Neural cell (in vitro differentiated cells): ENCODE results near the gene NACC2.

ENCODE experiments used
- EZH2 ChIP-seq: fragments of 200-600, 300-800 bp; shearing (Covaris generic), sonication (generic); IDR thresholded peaks from 2 replicates; pipeline ENCODE4 v1.6.1; 2014; ENCODE audit warnings: antibody characterized with exemption, low read length, borderline replicate concordance, mild to moderate bottlenecking; ENCODE audit not compliant: insufficient read depth, poor library complexity, severe bottlenecking
- MXI1 ChIP-seq: fragments of 450-650 bp; conservative IDR thresholded peaks from 2 replicates; pipeline ENCODE4 v1.6.1; 2014; ENCODE audit warnings: antibody characterized with exemption, mild to moderate bottlenecking; ENCODE audit not compliant: poor library complexity, severe bottlenecking
- RAD21 ChIP-seq: fragments of 450-650 bp; conservative IDR thresholded peaks from 2 replicates; pipeline ENCODE4 v1.6.1; 2014; ENCODE audit warnings: antibody characterized with exemption, mild to moderate bottlenecking, moderate library complexity
- TAF1 ChIP-seq: IDR thresholded peaks from 2 replicates; pipeline ENCODE4 v1.6.1; 2012; ENCODE audit warnings: low read depth
- TF ChIP-seq, protein P1 (sequence below): IDR thresholded peaks from 2 replicates; pipeline ENCODE4 v1.6.1; 2012; ENCODE audit warnings: borderline replicate concordance
- TF ChIP-seq, protein P2 (sequence below): fragments of 450-650 bp; IDR thresholded peaks from 2 replicates; pipeline ENCODE4 v1.5.1; 2014; ENCODE audit warnings: antibody characterized with exemption, mild to moderate bottlenecking, moderate library complexity; ENCODE audit not compliant: poor library complexity, severe bottlenecking

DNA sequence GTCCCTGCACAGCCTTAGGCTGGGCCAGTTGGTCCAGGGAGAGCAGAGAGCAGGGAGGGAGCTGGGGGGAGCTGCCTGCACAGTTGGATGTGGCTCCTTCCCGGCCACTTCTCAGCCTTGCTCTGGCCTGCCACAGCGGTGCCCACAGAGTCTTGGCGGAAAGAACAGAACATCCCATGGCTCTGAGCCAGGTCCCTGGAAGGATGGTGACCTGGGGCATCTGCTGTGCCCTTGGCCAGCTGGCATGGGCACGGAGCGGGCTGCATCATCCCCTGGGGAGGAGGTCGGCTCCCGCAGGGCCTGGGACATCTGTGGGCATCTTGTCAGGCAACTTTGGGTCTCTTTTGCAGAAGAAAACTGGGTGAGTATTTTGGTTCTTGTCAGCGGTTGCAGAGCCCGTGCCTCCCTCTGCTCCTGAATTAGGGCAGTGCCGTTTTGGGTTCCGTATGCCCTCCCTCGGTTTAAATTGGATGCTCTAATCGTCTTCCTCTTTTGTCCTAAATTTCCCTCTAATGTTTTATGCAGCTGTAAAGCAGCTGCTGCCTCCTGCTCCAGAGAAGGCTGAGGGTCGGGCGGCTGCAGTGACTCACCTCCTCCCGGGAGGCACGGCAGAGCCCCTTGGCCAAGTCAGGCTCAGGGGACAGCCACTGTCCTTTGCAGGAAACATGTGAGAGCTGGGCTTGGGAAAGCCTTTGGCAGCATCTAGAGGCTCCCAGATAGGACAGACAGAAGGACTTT is 10.5 kb upstream of the NACC2 start:
- TF ChIP-seq, protein P1, sequence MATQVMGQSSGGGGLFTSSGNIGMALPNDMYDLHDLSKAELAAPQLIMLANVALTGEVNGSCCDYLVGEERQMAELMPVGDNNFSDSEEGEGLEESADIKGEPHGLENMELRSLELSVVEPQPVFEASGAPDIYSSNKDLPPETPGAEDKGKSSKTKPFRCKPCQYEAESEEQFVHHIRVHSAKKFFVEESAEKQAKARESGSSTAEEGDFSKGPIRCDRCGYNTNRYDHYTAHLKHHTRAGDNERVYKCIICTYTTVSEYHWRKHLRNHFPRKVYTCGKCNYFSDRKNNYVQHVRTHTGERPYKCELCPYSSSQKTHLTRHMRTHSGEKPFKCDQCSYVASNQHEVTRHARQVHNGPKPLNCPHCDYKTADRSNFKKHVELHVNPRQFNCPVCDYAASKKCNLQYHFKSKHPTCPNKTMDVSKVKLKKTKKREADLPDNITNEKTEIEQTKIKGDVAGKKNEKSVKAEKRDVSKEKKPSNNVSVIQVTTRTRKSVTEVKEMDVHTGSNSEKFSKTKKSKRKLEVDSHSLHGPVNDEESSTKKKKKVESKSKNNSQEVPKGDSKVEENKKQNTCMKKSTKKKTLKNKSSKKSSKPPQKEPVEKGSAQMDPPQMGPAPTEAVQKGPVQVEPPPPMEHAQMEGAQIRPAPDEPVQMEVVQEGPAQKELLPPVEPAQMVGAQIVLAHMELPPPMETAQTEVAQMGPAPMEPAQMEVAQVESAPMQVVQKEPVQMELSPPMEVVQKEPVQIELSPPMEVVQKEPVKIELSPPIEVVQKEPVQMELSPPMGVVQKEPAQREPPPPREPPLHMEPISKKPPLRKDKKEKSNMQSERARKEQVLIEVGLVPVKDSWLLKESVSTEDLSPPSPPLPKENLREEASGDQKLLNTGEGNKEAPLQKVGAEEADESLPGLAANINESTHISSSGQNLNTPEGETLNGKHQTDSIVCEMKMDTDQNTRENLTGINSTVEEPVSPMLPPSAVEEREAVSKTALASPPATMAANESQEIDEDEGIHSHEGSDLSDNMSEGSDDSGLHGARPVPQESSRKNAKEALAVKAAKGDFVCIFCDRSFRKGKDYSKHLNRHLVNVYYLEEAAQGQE: no peak
- TF ChIP-seq, protein P2, sequence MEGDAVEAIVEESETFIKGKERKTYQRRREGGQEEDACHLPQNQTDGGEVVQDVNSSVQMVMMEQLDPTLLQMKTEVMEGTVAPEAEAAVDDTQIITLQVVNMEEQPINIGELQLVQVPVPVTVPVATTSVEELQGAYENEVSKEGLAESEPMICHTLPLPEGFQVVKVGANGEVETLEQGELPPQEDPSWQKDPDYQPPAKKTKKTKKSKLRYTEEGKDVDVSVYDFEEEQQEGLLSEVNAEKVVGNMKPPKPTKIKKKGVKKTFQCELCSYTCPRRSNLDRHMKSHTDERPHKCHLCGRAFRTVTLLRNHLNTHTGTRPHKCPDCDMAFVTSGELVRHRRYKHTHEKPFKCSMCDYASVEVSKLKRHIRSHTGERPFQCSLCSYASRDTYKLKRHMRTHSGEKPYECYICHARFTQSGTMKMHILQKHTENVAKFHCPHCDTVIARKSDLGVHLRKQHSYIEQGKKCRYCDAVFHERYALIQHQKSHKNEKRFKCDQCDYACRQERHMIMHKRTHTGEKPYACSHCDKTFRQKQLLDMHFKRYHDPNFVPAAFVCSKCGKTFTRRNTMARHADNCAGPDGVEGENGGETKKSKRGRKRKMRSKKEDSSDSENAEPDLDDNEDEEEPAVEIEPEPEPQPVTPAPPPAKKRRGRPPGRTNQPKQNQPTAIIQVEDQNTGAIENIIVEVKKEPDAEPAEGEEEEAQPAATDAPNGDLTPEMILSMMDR: no peak
- TF ChIP-seq EZH2 (no peak), RAD21 (no peak), TAF1 (no peak), MXI1 (no peak)
